AG09309 (cell line): ENCODE data around the gene RABGAP1L.

Source experiments
- DNase-seq: peaks from one replicate; pipeline ENCODE4 v3.0.0-alpha.2; 2010; ENCODE audit warnings: low read depth
- H3K4me3 ChIP-seq: 2 replicates; pipeline ENCODE4 v1.5.1; 2011; ENCODE audit warnings: mild to moderate bottlenecking, low read depth, low read length, moderate library complexity; ENCODE audit not compliant: control insufficient read depth
- CTCF ChIP-seq: IDR thresholded peaks from 2 replicates; pipeline ENCODE4 v1.5.1; 2011; ENCODE audit warnings: mild to moderate bottlenecking, low read depth, low read length, inconsistent platforms; ENCODE audit not compliant: insufficient read depth, control insufficient read depth; ENCODE audit errors: missing control alignments

The RABGAP1L gene

GRCh38 chr1:174954073-174954460 is 794.7 kb downstream of the RABGAP1L start:
- no peak for TF ChIP-seq CTCF
- H3K4me3 ChIP-seq: no peak overlapping the region
- DNase-seq: no peak

DNA sequence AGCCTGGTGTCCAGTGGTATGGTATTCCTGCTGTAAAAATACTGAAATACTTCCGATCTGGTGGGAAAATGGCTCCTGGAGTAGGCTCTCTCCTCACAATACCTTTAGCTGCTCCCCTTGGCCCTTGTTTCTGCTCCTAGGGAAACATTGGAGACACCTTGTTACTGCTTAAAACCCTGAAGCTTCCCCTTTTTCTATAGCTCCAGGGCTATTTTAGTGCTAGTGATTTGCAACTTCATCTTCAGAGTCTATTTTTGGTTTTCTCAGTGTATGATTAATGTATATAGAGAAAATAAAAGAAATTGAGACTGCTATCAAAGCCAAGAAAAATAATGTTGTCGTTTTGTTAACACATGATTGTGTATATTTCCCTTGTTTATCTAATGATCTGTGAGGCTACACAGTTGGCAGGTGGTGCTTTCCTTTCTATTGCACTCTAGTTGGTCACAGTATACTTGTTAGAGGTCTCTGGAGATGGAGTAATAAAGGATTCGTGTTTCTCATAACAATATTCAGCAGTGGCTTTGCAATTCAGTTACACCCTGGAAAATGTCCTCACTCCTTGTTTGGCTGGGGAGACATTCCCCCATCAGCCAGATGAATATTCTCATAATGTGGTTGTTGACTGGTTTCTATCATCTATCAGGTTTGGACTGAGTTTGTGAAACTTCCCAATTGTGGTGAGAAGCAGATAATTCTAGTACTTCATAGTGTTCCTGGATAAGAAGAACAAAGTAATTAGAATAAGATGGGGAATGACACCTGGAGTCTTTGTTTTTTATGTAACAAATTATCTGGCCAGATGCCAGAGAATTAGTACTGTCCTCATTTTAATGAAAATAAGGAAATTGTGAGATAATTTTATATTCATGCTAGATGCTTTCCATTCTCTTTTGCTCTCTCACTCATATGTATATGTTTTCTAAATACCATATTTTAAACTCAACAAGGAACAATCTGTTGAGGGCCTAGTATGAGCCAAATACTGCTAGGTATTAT is 795.6 kb downstream of the RABGAP1L start:
- no peak overlapping the region for H3K4me3 ChIP-seq
- no peak for TF ChIP-seq CTCF
- no peak for DNase-seq

- TF ChIP-seq CTCF: no peak
- no peak overlapping the region for H3K4me3 ChIP-seq
- DNase-seq: no peak
These were observed 796.8 kb downstream of the RABGAP1L start for GRCh38 chr1:174956086-174956485.

GRCh38 chr1:174956976-174957375 is 797.7 kb downstream of the RABGAP1L start:
- no peak for DNase-seq
- TF ChIP-seq CTCF: no peak
- no peak overlapping the region for H3K4me3 ChIP-seq

GRCh38 chr1:174957829-174958228 is 798.5 kb downstream of the RABGAP1L start:
- no peak overlapping the region for H3K4me3 ChIP-seq
- DNase-seq: no peak
- TF ChIP-seq CTCF: no peak

GRCh38 chr1:174958396-174958795 is 799.1 kb downstream of the RABGAP1L start:
- no peak overlapping the region for H3K4me3 ChIP-seq
- TF ChIP-seq CTCF: no peak
- no peak for DNase-seq
